Measurements from ENCODE around the gene GOLIM4.
A peak's percentile ranks its signal among the peaks of the same experiment; 100 is the strongest.

DNA sequence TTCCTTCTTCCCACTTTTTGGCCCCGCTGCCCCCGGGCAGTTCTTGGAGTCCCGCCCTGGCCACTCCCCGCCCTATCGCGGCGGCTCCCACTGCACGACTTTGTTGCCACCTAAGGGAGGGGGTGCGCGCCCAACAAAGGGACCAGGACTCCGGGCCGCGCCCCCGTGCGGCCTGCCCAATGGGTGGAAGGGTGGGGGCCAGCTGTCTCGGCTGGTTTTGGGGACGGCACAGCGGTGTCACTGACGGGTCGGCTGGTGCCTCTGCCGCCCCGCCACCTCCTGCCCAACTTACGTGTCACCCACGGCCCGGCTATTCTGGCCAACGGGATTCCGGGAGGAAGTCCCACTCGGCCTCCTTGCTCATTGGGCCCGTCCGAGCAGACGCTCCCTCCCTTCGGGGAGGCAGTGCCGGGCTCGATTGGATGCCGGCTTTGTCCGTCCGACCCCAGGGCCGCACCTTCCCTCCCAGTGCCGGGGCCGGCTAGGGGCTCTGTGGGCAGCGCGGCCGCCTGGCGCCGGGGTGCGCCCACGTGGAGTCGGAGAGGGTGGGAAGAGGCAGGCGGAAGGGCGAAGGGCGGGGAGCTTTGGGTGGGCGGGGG lies at the start of gene GOLIM4:
- TF ChIP-seq POLR2A (IDR thresholded peaks at IDR 0.05) = peak; percentile 70 to 93
- TF ChIP-seq, protein P1, sequence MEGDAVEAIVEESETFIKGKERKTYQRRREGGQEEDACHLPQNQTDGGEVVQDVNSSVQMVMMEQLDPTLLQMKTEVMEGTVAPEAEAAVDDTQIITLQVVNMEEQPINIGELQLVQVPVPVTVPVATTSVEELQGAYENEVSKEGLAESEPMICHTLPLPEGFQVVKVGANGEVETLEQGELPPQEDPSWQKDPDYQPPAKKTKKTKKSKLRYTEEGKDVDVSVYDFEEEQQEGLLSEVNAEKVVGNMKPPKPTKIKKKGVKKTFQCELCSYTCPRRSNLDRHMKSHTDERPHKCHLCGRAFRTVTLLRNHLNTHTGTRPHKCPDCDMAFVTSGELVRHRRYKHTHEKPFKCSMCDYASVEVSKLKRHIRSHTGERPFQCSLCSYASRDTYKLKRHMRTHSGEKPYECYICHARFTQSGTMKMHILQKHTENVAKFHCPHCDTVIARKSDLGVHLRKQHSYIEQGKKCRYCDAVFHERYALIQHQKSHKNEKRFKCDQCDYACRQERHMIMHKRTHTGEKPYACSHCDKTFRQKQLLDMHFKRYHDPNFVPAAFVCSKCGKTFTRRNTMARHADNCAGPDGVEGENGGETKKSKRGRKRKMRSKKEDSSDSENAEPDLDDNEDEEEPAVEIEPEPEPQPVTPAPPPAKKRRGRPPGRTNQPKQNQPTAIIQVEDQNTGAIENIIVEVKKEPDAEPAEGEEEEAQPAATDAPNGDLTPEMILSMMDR (IDR thresholded peaks at IDR 0.05) = peak in 6 of 12 donors; percentile 8 to 44 (median 24)
